A549 (cell line): ENCODE data around the gene SLAIN2.

ENCODE experiments used
- CBX8 ChIP-seq: fragments of 200-600 bp; sonication (generic); IDR thresholded peaks from 2 replicates; pipeline ENCODE4 v1.6.1; 2016
- EP300 ChIP-seq, 2 experiments: fragments of >200 bp; sonication (Bioruptor Twin); formaldehyde crosslinking; IDR thresholded peaks; 2 replicates in 1 of 2; 3 replicates in 1 of 2; pipeline ENCODE4 v1.6.1; 2016 to 2017
- FOSL2 ChIP-seq, 2 experiments: fragments of 450-650 bp in 1 of 2; fragments of >200 bp in 1 of 2; sonication (Bioruptor Twin) in 1 of 2; formaldehyde crosslinking; IDR thresholded peaks; 2 replicates each; pipeline versions ENCODE4 v1.5.0 to v1.6.1; 2016 to 2020; ENCODE audit warnings: mild to moderate bottlenecking in 1 of 2, moderate library complexity in 1 of 2
- JUN ChIP-seq, 2 experiments: fragments of >200 bp; sonication (Bioruptor Twin); formaldehyde crosslinking; IDR thresholded peaks; 2 replicates in 1 of 2; 3 replicates in 1 of 2; pipeline ENCODE4 v1.6.1; 2016 to 2017
- MAZ ChIP-seq: fragments of 150-350 bp; IDR thresholded peaks from 2 replicates; pipeline ENCODE4 v1.6.1; 2014; ENCODE audit warnings: antibody characterized with exemption, low read depth, low read length, borderline replicate concordance
- MYC ChIP-seq: IDR thresholded peaks from 2 replicates; pipeline ENCODE4 v1.6.1; 2012; ENCODE audit warnings: mild to moderate bottlenecking, inconsistent platforms, low read length, improper control_type of control experiment, borderline replicate concordance
- POLR2A ChIP-seq: IDR thresholded peaks from 2 replicates; pipeline ENCODE4 v1.6.1; 2012; ENCODE audit warnings: mild to moderate bottlenecking, low read length
- POLR2AphosphoS2 ChIP-seq: conservative IDR thresholded peaks from 2 replicates; pipeline ENCODE4 v1.6.1; 2012; ENCODE audit warnings: low read length, improper control_type of control experiment, inconsistent platforms
- RCOR1 ChIP-seq: fragments of 150-350 bp; IDR thresholded peaks from 2 replicates; pipeline ENCODE4 v1.6.1; 2014; ENCODE audit warnings: antibody characterized with exemption, low read length, low read depth
- SMC3 ChIP-seq: fragments of >200 bp; sonication (Bioruptor Twin); formaldehyde crosslinking; IDR thresholded peaks from 3 replicates; pipeline ENCODE4 v1.6.1; 2018; ENCODE audit warnings: inconsistent platforms
- TFCP2L1 ChIP-seq: fragments of 250-450 bp; sonication (Bioruptor Pico); IDR thresholded peaks from 2 replicates; pipeline ENCODE4 v1.5.0; 2021; ENCODE audit warnings: mild to moderate bottlenecking
- TF ChIP-seq, protein P1 (sequence below): fragments of 450-650 bp; IDR thresholded peaks from 2 replicates; pipeline ENCODE4 v1.6.1; 2014; ENCODE audit warnings: antibody characterized with exemption
- TF ChIP-seq, protein P2 (sequence below): fragments of >200 bp; sonication (Bioruptor Twin); formaldehyde crosslinking; IDR thresholded peaks from 3 replicates; pipeline ENCODE4 v1.5.1; 2016
- TF ChIP-seq, protein P3 (sequence below): IDR thresholded peaks from 2 replicates; pipeline ENCODE4 v1.6.1; 2012

DNA sequence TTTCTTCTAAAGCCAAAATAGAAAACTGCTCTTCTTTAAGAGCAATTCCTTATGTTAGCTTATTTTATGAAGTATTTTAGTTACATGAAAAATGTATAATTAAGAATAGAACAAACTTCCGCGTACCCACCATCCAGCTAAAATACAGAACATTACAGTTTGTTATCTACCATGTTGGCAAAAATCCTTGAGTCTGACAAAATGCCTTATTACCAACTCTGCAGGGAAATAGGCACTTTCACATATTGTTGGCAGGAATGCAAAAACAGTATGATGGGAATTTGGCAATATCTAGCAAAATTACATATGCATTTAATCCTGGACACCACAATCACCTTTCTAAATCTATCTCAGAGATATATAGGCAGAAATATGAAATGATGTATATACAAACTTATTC lies 32.4 kb upstream of the SLAIN2 start:
- no peak for TF ChIP-seq POLR2A
- TF ChIP-seq, protein P1, sequence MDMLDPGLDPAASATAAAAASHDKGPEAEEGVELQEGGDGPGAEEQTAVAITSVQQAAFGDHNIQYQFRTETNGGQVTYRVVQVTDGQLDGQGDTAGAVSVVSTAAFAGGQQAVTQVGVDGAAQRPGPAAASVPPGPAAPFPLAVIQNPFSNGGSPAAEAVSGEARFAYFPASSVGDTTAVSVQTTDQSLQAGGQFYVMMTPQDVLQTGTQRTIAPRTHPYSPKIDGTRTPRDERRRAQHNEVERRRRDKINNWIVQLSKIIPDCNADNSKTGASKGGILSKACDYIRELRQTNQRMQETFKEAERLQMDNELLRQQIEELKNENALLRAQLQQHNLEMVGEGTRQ: no peak
- TF ChIP-seq JUN (IDR thresholded peaks at IDR 0.05): no peak
- TF ChIP-seq, protein P2, sequence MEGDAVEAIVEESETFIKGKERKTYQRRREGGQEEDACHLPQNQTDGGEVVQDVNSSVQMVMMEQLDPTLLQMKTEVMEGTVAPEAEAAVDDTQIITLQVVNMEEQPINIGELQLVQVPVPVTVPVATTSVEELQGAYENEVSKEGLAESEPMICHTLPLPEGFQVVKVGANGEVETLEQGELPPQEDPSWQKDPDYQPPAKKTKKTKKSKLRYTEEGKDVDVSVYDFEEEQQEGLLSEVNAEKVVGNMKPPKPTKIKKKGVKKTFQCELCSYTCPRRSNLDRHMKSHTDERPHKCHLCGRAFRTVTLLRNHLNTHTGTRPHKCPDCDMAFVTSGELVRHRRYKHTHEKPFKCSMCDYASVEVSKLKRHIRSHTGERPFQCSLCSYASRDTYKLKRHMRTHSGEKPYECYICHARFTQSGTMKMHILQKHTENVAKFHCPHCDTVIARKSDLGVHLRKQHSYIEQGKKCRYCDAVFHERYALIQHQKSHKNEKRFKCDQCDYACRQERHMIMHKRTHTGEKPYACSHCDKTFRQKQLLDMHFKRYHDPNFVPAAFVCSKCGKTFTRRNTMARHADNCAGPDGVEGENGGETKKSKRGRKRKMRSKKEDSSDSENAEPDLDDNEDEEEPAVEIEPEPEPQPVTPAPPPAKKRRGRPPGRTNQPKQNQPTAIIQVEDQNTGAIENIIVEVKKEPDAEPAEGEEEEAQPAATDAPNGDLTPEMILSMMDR: no peak
- TF ChIP-seq EP300 (IDR thresholded peaks at IDR 0.05): no peak
- no peak for TF ChIP-seq TFCP2L1
- TF ChIP-seq SMC3: no peak
- no peak for TF ChIP-seq MYC
- no peak for TF ChIP-seq MAZ
- no peak for TF ChIP-seq RCOR1
- no peak for TF ChIP-seq CBX8
- TF ChIP-seq, protein P3, sequence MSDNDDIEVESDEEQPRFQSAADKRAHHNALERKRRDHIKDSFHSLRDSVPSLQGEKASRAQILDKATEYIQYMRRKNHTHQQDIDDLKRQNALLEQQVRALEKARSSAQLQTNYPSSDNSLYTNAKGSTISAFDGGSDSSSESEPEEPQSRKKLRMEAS: no peak
- no peak for TF ChIP-seq FOSL2 (IDR thresholded peaks at IDR 0.05)
- TF ChIP-seq FOSL2 (CRISPR knock-in tag; IDR thresholded peaks at IDR 0.05): no peak
- TF ChIP-seq POLR2AphosphoS2: no peak
